NCI-H460 (cell line): ENCODE data around the gene PARD3. TPM values are rescaled to one million over a fixed set of nuclear protein-coding genes. Genes with fewer than 3 reads are reported as not detected.

Experiments
- DNase-seq: peaks from one replicate; pipeline ENCODE4 v3.0.0-alpha.2; 2016; ENCODE audit warnings: low read depth; ENCODE audit errors: extremely low read depth
- total RNA-seq: library from RNA; depleted of rRNA; stranded (reverse); fragments of >200 nt; shearing (Covaris generic); gene quantifications from 2 replicates; pipeline ENCODE4 v1.2.3, GENCODE V29; 2014

Gene PARD3
- total RNA-seq, 1 experiment from 2014 or later, result 75.1 TPM

DNA sequence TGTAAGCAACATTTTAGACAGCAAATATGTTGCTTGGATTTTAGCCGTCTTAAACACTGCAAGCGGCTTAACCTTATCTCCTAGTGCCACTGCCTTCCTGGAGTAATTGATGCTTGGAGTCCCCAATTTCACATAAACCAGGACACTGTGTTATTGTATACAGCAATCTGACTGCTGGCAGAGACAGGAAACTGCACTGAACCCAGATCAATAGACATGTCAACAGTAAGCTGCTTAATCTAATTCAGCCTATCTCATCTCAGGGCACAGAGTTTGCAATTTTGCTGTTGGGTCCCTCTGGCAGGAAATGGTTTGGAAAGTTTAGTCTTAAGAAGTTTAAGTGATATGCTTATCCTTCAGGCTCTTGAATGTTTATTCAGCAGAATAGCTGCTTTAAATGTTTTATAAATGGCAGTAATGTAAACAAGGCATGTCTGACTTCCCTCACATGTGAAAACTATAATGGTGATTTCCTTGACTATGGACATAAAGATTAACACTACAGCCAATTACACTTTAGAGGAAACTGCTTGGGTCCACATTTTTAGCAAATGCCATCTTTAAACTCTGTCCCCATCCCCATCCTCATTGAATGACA lies 598.6 kb downstream of the PARD3 start:
- no peak for DNase-seq

GRCh38 chr10:34213805-34214197 lies 601.3 kb downstream of the PARD3 start:
- DNase-seq, result no peak

GRCh38 chr10:34213193-34213804 lies 601.8 kb downstream of the PARD3 start:
- DNase-seq, result no peak

DNA sequence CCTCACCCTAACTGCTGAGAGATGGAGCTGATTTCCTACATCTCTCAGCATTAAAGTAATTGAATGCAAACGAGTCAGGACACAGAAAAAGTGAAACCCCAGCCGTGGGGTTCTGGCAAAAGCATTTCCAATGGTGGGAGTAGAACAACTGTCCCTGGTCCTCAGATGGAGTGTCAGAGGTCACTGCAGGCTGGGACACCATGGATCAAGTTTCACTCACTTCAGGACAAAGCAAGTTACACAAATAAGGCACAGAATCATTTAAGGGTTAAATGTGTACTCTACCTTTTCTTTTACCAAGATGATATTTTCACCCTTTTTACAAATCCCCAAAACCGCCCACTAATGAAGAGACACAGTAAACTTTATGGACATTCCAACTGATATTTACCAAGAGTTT lies 607.8 kb downstream of the PARD3 start:
- no peak for DNase-seq

DNA sequence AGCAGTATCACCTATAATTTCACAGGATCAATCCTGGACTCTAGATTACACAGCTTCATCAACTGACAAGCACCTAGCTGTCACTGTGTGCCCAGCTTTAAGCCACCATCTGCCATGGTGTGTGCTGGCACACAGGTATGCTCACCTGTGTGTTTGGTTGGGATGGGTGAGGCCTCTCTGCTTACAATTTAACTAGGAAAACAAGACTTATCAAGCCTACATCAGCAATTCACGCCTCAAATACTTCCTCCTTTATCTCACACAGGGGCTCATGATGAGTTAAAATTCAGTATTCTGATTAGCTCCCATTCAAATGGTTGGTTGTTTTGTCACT lies 608.2 kb downstream of the PARD3 start:
- no peak for DNase-seq

GRCh38 chr10:34206078-34206934 lies 608.8 kb downstream of the PARD3 start:
- no peak for DNase-seq

DNA sequence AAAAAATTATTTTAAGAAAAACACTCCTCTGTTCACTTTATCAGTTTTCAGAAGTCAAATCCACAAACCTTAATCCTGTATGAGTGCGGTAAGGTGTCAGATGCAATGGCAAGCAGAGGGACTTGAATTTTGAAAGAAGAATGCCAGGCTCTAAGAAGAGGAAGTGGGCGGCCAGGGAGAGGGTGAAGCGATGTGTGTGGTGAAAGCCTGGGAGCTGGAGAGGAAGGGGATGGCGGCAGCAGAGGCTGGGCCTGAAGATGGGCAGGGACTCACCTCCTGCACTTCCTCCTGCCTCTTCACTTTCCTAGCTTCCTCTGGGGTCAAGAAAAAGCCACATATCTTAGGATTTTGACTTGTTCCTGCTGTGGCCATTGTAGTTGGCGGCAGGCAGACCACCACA lies 609.6 kb downstream of the PARD3 start:
- no peak for DNase-seq

GRCh38 chr10:34203966-34204630 lies 611.0 kb downstream of the PARD3 start:
- no peak for DNase-seq

DNA sequence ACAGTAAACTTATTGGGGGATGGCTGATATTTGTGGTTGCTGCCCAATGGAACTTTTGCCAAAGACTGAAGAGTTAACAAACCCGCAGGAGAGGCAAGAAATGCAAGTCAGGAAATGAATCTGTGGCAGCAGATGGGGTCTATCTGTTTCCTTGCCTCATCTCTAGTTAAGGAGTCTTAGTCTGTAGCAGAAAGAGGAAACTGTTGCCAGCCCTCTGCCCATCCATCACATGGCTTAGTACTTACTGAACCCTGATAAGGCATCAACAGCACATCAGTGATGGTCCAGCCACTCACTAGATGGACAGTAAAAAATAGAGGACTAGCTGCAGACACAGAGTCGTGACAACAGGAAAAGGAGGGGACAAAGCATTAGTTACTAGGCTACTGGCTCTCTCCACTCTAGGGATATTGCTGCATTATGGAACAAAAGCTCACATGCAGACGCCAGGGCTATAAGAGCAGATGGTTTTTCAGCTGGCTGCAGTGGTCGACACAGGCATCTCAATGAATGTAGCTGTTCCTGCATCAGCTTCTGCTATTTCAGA lies 614.7 kb downstream of the PARD3 start:
- DNase-seq, result no peak

- no peak for DNase-seq
Observed at GRCh38 chr10:34198953-34199352, 616.1 kb downstream of the PARD3 start.

DNA sequence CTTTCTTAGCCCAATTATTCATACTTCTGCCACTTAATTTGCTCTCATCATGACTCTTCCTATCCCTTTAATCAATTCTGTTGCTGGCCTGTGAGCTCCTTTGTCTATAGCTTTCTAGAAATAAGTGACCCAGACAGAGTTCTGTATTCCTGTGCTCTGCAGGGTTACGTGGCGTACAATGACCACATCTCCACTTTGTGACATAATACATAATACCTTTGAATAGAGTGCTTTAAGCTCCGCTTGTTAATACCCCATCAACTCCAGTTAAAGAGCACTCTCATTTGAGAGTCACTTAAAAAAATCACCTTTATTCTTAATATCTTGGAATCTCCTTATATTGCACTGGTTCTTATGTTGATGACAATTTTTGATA lies 619.0 kb downstream of the PARD3 start:
- no peak for DNase-seq

GRCh38 chr10:34195364-34196057 lies 619.6 kb downstream of the PARD3 start:
- DNase-seq, result no peak

DNA sequence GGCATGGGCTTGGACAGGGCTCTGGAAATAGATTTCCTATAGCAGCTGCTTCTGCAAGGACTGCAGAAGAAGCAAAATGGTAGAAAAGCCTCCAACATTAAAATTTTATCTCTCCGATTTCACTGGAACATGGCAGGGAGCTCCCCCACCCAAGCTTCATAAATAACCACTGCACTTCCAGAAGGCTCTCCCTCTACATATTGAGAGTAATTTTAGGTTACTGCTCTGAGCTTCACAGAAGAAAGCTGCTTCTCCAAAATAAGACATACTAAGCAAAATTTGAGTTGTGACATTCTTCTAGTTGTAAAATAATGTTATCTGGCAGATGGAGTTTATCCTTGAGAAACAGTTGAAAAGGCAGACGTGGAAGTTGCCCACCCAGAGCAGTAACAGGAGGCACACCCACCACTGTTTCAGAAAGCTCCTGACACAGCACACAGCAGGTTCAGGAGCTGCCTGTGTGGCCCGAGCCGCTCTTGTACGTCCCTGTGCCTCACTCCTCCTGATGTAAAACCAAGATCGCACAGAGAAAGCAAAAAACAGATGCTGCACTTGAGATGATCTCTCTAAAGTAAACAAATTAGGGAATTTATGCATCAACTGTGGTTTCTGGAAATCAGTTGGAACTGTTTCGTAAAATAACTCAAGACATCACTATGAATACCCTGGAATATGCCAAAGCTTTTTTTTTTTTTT lies 621.0 kb downstream of the PARD3 start:
- no peak for DNase-seq

GRCh38 chr10:34192646-34193045 lies 622.5 kb downstream of the PARD3 start:
- DNase-seq, result no peak

GRCh38 chr10:34191406-34191805 lies 623.7 kb downstream of the PARD3 start:
- DNase-seq, result no peak

DNA sequence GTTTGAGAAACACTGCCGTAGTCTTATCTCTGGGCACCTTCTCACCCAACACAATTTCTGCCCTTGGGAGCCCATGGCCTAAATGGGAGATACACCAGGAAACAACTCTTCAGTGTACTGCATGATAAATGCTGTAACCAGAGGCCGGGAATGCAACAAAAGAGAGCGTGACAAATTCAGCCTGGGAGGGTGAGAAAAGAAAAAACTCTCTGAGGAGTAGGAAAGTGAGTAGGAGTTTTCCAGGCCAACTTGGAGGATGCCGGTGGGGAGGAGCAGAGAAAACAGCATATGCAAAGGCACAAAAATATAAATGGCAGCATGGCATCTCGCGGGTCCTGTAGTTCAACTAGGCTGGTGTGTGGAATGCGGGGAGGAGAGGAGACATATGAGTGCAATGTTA lies 624.5 kb downstream of the PARD3 start:
- DNase-seq, result no peak

DNA sequence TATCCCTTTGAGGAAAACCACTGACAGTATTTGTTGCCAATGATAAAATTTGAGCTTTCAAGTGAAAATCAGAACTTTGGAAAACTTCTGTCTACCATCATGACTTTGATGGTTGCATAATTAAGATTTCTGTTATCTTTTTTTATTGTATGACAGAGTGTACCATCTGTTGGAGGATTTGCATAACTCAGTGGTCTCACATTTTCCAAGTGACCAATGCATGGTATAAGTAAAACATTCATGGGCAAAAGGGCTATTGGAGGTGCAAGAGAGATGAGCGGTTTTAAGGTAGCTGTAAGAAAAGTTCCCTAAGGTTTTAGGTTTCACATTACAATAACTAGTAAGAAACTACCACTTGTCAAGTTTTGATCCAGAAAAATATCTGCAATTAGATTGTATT lies 625.3 kb downstream of the PARD3 start:
- DNase-seq, result no peak

DNA sequence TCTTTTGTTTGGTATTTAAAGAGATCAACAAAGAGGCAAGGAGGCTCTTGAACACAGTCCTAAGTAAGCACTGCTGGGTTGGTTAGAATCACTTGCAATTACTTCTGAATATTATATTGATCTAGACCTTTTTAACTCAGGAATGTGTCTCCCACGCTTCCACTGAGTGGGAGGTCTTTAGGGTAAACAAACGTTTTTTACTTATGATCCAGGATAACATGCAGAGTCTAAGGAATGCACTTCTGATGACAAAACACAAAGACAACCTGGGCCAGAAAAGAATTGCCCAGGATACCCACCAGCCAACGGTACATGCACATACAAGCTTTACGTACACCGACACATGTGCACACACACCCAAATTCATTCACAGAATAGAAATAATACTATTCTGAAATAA lies 626.9 kb downstream of the PARD3 start:
- DNase-seq, result no peak

DNA sequence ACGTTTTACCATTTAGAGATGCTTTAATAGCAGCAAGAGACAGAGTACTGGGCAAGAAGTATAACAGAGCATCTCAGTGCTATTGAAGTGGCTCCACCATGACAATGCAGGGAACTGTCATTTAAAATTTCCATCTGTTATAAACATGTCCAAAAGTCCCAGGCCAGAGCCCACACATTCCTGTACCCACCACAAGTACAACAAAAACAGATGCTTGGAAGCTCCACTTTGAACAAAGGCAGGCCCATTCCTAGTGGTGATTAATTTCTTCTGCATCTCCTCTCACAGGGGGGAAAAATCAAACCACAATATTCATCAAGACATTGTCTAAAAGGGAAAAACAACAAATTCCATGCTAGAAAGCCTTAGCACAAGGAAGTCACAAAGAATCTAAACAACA lies 627.9 kb downstream of the PARD3 start:
- no peak for DNase-seq

GRCh38 chr10:34186745-34187144 lies 628.4 kb downstream of the PARD3 start:
- DNase-seq, result no peak
